ENCODE results near the gene RSL24D1.

Gene RSL24D1

GRCh38 chr15:55196458-55197361 is at the start of gene RSL24D1:
Gene RSL24D1 (minus strand): TSS chr15:55196941. CDS start chr15:55196890, 51 bp downstream.
- DNase-seq (ENCODE audit: low spot score): peak; percentile 88

GRCh38 chr15:55245059-55245458 is 48.3 kb upstream of the RSL24D1 start:
- DNase-seq (ENCODE audit: low spot score): no peak

GRCh38 chr15:55241891-55242290 is 45.1 kb upstream of the RSL24D1 start:
- no peak for DNase-seq (ENCODE audit: low spot score)

GRCh38 chr15:55241186-55241585 is 44.4 kb upstream of the RSL24D1 start:
- DNase-seq (ENCODE audit: low spot score): no peak

GRCh38 chr15:55240125-55240760 is 43.5 kb upstream of the RSL24D1 start:
- DNase-seq (ENCODE audit: low spot score): no peak

- DNase-seq (ENCODE audit: low spot score): no peak
These were observed 42.8 kb upstream of the RSL24D1 start for GRCh38 chr15:55239440-55240124.

GRCh38 chr15:55238877-55239276 is 42.1 kb upstream of the RSL24D1 start:
- no peak for DNase-seq (ENCODE audit: low spot score)

- DNase-seq (ENCODE audit: low spot score): no peak
These were observed 40.7 kb upstream of the RSL24D1 start for GRCh38 chr15:55237219-55238130.

- DNase-seq (ENCODE audit: low spot score): no peak
These were observed 38.9 kb upstream of the RSL24D1 start for GRCh38 chr15:55235546-55236036.

- DNase-seq (ENCODE audit: low spot score): no peak
These were observed 38.0 kb upstream of the RSL24D1 start for GRCh38 chr15:55234800-55235104.

GRCh38 chr15:55234104-55234799 is 37.5 kb upstream of the RSL24D1 start:
- DNase-seq (ENCODE audit: low spot score): no peak

GRCh38 chr15:55231455-55231854 is 34.7 kb upstream of the RSL24D1 start:
- DNase-seq (ENCODE audit: low spot score): no peak

GRCh38 chr15:55230953-55231352 is 34.2 kb upstream of the RSL24D1 start:
- no peak for DNase-seq (ENCODE audit: low spot score)

GRCh38 chr15:55230051-55230670 is 33.4 kb upstream of the RSL24D1 start:
- DNase-seq (ENCODE audit: low spot score): no peak

GRCh38 chr15:55226127-55226526 is 29.4 kb upstream of the RSL24D1 start:
- no peak for DNase-seq (ENCODE audit: low spot score)

- no peak for DNase-seq (ENCODE audit: low spot score)
These were observed 28.2 kb upstream of the RSL24D1 start for GRCh38 chr15:55224892-55225291.

GRCh38 chr15:55222588-55222987 is 25.8 kb upstream of the RSL24D1 start:
- no peak for DNase-seq (ENCODE audit: low spot score)

GRCh38 chr15:55221090-55222011 is 24.6 kb upstream of the RSL24D1 start:
- DNase-seq (ENCODE audit: low spot score): no peak

GRCh38 chr15:55220606-55221005 is 23.9 kb upstream of the RSL24D1 start:
- DNase-seq (ENCODE audit: low spot score): no peak

- no peak for DNase-seq (ENCODE audit: low spot score)
These were observed 21.3 kb upstream of the RSL24D1 start for GRCh38 chr15:55218056-55218455.

Data from COLO829 (cell line).